Measurements from ENCODE around the gene MOB4. TPM values are rescaled to one million over a fixed set of nuclear protein-coding genes. Genes with fewer than 3 reads are reported as not detected.
A peak's percentile ranks its signal among the peaks of the same experiment; 100 is the strongest.

Gene MOB4
- total and polyA plus RNA-seq, 11 donors, result 19.6 to 48.9 (median 35.2) TPM

GRCh38 chr2:197560146-197560665, 44.3 kb downstream of the MOB4 start:
- Histone ChIP-seq H3K4me1 (peaks cover 0 to 17% (median 6%) of the 10 kb centered on the region in 12 donors), H3K9me3 (peaks cover 0 to 8% (median 0%) of the 10 kb centered on the region in 12 donors), H3K4me3 (no peak overlapping the region), H3K27ac (no peak overlapping the region), H3K36me3 (peaks cover 0 to 39% (median 10%) of the 10 kb centered on the region in 9 donors), H3K27me3 (no peaks in the 10 kb centered on the region)
- WGBS, 4 donors, result 84 to 92% (median 91%) methylated on average over 9 of the region's 9 CpGs
- intact Hi-C loops (cut with DNase I), result no loop called here
- ATAC-seq, result no peak
- no peak for TF ChIP-seq POLR2A (IDR thresholded peaks at IDR 0.05)
- no peak for DNase-seq

DNA sequence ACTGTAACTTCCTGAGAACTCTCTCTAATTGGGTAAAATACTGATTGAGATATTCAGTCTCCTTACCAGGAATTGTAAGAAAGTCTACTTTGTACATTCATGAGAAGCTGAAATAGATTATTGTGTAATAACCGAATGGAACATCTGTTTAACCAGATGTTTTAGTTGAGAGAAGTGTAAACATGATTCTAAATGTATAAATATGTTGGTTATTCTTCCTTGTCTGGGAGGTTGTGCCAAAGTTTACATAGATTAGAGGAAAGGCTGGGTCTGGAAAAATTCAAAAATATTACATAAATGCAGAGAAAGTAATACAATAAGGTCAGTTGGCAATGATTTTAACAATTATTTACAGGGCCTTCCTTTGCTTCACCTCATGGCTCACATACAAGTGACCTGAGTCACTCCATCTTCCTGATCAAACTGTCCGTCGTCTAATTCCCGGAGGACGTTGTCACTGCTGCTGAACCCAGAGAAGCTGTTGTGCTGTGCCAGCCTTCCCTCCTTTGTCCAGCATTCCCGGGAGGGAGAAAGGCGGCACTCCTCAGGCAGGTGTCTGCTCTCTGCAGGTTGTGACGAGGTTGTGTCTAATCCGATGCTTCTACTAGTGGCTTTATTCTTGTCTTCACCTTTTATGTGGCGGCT, 55.9 kb downstream of the MOB4 start:
- Histone ChIP-seq H3K4me3 (no peak overlapping the region), H3K36me3 (peaks cover 0 to 16% (median 0%) of the 10 kb centered on the region in 9 donors), H3K9me3 (peaks cover 0 to 13% (median 2%) of the 10 kb centered on the region in 12 donors), H3K27me3 (no peaks in the 10 kb centered on the region), H3K4me1 (peaks cover 0 to 9% (median 2%) of the 10 kb centered on the region in 12 donors), H3K27ac (peak overlapping the region in 4 of 12 donors; percentile 9 to 50 (median 20))
- intact Hi-C loops (cut with DNase I), result no loop called here
- DNase-seq (no peak), ATAC-seq (peak in 1 of 4 donors; percentile 29)
- WGBS, 4 donors, result 59 to 69% (median 63%) methylated on average over 10 of the region's 10 CpGs
- TF ChIP-seq, protein P1, sequence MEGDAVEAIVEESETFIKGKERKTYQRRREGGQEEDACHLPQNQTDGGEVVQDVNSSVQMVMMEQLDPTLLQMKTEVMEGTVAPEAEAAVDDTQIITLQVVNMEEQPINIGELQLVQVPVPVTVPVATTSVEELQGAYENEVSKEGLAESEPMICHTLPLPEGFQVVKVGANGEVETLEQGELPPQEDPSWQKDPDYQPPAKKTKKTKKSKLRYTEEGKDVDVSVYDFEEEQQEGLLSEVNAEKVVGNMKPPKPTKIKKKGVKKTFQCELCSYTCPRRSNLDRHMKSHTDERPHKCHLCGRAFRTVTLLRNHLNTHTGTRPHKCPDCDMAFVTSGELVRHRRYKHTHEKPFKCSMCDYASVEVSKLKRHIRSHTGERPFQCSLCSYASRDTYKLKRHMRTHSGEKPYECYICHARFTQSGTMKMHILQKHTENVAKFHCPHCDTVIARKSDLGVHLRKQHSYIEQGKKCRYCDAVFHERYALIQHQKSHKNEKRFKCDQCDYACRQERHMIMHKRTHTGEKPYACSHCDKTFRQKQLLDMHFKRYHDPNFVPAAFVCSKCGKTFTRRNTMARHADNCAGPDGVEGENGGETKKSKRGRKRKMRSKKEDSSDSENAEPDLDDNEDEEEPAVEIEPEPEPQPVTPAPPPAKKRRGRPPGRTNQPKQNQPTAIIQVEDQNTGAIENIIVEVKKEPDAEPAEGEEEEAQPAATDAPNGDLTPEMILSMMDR (IDR thresholded peaks at IDR 0.05), result no peak
- TF ChIP-seq POLR2A (IDR thresholded peaks at IDR 0.05), result no peak

DNA sequence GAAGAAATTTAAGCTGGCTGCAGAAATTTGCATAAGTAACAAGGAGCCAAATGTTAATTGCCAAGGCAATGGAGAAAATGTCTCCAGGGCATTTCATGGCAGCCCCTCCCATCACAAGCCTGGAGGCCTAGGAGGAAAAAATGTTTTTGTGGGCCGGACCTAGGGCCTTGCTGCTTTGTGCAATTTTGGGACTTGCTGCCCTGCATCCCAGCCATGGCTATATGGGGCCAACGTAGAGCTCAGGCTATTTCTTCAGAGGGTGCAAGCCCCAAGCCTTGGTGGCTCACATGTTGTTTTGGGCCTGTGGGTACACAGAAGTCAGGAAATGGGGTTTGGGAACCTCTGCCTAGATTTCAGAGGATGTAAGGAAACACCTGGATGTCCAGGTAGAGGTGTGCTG, 57.7 kb downstream of the MOB4 start:
- DNase-seq (no peak), ATAC-seq (no peak)
- Histone ChIP-seq H3K9me3 (peaks cover 0 to 13% (median 2%) of the 10 kb centered on the region in 12 donors), H3K27me3 (no peaks in the 10 kb centered on the region), H3K27ac (no peak overlapping the region), H3K4me3 (no peak overlapping the region), H3K36me3 (peaks cover 0 to 7% (median 0%) of the 10 kb centered on the region in 9 donors), H3K4me1 (peaks cover 0 to 18% (median 3%) of the 10 kb centered on the region in 12 donors)
- TF ChIP-seq POLR2A (IDR thresholded peaks at IDR 0.05), result no peak
- TF ChIP-seq, protein P1 (IDR thresholded peaks at IDR 0.05), result no peak
- intact Hi-C loops (cut with DNase I), result no loop called here
- WGBS, 4 donors, result 86 to 99% (median 97%) methylated on average over 2 of the region's 2 CpGs

DNA sequence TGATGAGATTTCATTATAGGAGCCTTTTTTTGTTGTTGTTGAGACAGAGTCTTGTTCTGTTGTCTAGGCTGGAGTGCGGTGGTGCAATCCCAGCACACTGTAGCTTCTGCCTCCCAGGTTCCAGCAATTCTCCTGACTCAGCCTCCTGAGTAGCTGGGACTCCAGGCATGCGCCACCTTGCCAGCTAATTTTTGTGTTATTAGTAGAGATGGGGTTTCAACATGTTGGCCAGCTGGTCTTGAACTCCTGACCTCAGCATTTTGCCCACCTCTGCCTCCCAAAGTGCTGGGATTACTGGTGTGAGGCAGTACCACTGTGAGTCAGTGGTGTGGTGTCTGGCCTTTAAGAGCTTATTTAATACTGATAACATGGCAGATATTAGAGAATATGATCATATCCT, 60.1 kb downstream of the MOB4 start:
- no peak for TF ChIP-seq POLR2A (IDR thresholded peaks at IDR 0.05)
- TF ChIP-seq, protein P1 (IDR thresholded peaks at IDR 0.05), result no peak
- Histone ChIP-seq H3K9me3 (peaks cover 0 to 13% (median 2%) of the 10 kb centered on the region in 12 donors), H3K4me3 (no peak overlapping the region), H3K27me3 (no peaks in the 10 kb centered on the region), H3K36me3 (peaks cover 0 to 3% (median 0%) of the 10 kb centered on the region in 9 donors), H3K4me1 (peaks cover 0 to 18% (median 3%) of the 10 kb centered on the region in 12 donors), H3K27ac (peak overlapping the region in 1 of 12 donors; percentile 37)
- ATAC-seq (peak in 2 of 4 donors; percentile 50 to 59), DNase-seq (peak in 1 of 5 donors; percentile 40)
- intact Hi-C loops (cut with DNase I), result no loop called here
- 95 to 100% (median 98%) methylated on average over 2 of the region's 2 CpGs for WGBS, 4 donors
